ENCODE data around the gene TMEM201.

The TMEM201 gene

DNA sequence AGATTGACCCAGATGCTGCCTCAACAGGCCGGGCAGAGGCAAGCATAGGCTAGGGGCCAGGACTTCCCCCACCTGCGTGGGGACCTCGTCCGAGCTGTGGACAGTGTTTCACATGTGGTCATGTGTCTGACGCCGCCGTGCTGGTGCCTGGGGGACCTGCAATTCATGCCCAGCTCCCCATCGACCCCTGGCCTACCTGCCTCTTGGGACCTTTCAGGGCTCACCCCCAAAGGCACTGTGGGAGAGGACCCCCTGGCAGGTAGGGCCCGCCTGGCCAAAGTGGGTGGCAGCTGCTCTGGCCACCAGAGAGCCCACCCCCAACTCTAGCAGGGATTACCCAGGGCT, 4.4 kb downstream of the TMEM201 start:
- Histone ChIP-seq H3K27ac (ENCODE audit: low read depth, low read length) (no peak overlapping the region), H3K9ac (ENCODE audit: low read length) (no peak overlapping the region), H3K9me3 (ENCODE audit: insufficient read depth, low read length) (no peaks in the 10 kb centered on the region), H3K27me3 (ENCODE audit: low read length) (no peaks in the 10 kb centered on the region), H3K4me2 (ENCODE audit: low read depth, low read length, poor library complexity, severe bottlenecking) (no peak overlapping the region), H4K20me1 (ENCODE audit: low read depth, low read length) (no peaks in the 10 kb centered on the region; the same call in 1 of the 2 replicates), H2AFZ (ENCODE audit: low read depth, low read length, severe bottlenecking) (no peak overlapping the region), H3K79me2 (ENCODE audit: insufficient read depth, low read length) (peaks cover 68% of the 10 kb centered on the region), H3K9me2 (replicated peaks; ENCODE audit: insufficient read depth, low read length) (no peaks in the 10 kb centered on the region), H3K4me3 (ENCODE audit: insufficient read depth, low read length, poor library complexity, severe bottlenecking) (no peak overlapping the region), H3F3A (ENCODE audit: insufficient read depth) (no peaks in the 10 kb centered on the region), H3K36me3 (ENCODE audit: low read length) (no peaks in the 10 kb centered on the region)
- TF ChIP-seq EZH2phosphoT487 (conservative IDR thresholded peaks at IDR 0.05; ENCODE audit: low read length), result no peak
- TF ChIP-seq, protein P1, sequence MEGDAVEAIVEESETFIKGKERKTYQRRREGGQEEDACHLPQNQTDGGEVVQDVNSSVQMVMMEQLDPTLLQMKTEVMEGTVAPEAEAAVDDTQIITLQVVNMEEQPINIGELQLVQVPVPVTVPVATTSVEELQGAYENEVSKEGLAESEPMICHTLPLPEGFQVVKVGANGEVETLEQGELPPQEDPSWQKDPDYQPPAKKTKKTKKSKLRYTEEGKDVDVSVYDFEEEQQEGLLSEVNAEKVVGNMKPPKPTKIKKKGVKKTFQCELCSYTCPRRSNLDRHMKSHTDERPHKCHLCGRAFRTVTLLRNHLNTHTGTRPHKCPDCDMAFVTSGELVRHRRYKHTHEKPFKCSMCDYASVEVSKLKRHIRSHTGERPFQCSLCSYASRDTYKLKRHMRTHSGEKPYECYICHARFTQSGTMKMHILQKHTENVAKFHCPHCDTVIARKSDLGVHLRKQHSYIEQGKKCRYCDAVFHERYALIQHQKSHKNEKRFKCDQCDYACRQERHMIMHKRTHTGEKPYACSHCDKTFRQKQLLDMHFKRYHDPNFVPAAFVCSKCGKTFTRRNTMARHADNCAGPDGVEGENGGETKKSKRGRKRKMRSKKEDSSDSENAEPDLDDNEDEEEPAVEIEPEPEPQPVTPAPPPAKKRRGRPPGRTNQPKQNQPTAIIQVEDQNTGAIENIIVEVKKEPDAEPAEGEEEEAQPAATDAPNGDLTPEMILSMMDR (IDR thresholded peaks at IDR 0.05; ENCODE audit: insufficient read depth, low read length, poor library complexity, severe bottlenecking), result no peak

DNA sequence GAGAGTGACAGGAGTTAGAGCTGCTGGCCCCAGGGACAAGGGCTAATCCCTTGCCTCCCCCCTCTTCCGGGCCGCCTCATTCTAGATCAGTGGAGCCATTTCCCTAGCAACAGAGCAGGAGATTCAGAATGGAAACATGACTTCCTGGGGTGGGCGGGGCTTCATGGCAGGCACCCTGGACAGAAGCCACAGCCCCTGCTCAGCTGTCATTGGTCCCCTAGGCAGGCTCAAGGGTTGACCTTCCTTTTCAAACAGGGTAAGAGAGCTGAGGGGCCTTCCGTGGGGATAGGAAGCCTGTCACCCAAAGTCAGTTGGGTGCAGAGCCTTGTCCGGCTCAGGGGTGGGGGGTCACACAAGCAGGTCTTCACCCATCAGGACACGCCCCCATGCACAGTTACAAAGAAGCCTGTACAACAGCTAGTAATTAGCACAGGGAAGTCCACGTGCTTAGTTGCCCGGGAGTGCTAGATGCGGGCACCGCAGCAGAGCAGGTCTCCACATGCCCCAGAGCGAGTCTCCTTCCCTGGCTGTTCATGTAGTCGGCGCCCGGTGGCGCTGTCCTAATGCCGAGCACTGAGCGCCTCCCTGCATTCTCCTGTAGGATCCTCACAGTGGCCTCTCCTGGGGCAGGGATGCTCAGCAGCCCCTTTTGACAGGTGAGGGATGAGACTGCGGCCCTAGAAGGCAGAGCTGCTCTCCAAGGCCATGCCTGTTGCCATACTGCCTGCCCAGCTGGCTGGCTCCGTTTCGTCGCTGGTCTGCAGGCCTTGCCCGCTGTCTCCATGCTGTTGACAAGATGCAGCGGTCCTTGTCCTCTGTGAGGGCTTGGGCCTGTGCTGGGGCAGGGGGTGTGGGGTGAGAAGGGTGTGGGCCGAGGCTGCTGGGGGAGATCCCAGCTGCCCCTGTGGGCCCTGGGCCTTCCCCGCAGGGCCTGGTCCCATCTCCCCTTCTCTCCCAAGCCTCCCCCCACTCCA, 5.1 kb downstream of the TMEM201 start:
- TF ChIP-seq EZH2phosphoT487 (conservative IDR thresholded peaks at IDR 0.05; ENCODE audit: low read length), result no peak
- TF ChIP-seq, protein P1 (IDR thresholded peaks at IDR 0.05; ENCODE audit: insufficient read depth, low read length, poor library complexity, severe bottlenecking), result no peak
- Histone ChIP-seq H3K36me3 (ENCODE audit: low read length) (no peaks in the 10 kb centered on the region), H2AFZ (ENCODE audit: low read depth, low read length, severe bottlenecking) (no peak overlapping the region), H3K27ac (ENCODE audit: low read depth, low read length) (no peak overlapping the region), H3K9ac (ENCODE audit: low read length) (no peak overlapping the region), H3K9me2 (replicated peaks; ENCODE audit: insufficient read depth, low read length) (no peaks in the 10 kb centered on the region), H3K4me3 (ENCODE audit: insufficient read depth, low read length, poor library complexity, severe bottlenecking) (no peak overlapping the region), H4K20me1 (ENCODE audit: low read depth, low read length) (no peaks in the 10 kb centered on the region; the same call in 1 of the 2 replicates), H3K27me3 (ENCODE audit: low read length) (no peaks in the 10 kb centered on the region), H3K9me3 (ENCODE audit: insufficient read depth, low read length) (no peaks in the 10 kb centered on the region), H3F3A (ENCODE audit: insufficient read depth) (no peaks in the 10 kb centered on the region), H3K79me2 (ENCODE audit: insufficient read depth, low read length) (peaks cover 68% of the 10 kb centered on the region), H3K4me2 (ENCODE audit: low read depth, low read length, poor library complexity, severe bottlenecking) (no peak overlapping the region)

DNA sequence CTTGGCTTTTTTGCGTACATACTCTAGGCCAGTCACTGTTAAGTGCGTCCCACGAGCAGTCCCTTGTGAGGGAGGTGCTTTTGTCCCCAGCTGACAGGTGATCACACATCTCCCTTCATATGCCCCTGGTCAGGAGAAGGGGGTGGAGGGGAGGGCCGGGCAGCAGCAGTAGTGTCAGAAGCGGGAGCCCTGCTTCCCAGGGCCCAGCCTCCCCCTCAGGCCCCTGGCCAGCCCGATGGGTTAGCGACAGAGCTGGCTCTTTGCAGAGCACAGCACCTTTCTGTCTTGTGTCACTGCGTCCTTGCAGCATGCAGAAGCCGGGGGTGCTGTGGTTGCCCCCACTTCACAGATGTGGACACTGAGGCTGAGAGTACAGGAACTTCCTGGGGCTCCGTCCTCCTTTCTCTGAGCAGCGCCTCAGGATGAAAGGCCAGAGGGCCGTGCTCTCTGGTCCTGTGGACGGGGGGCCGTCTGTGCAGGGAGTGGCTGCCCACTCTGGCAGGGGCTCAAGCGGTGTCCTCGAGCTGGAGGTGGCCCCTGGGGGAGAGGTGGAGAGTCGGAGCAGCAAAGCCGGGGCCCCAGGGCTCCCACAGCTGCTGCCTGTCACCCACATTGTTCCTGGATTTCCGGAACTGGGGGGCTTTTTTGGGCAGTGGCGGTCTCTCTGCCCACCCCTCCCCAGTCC, 5.9 kb downstream of the TMEM201 start:
- Histone ChIP-seq H3K79me2 (ENCODE audit: insufficient read depth, low read length) (peaks cover 62% of the 10 kb centered on the region), H3K27ac (ENCODE audit: low read depth, low read length) (no peak overlapping the region), H2AFZ (ENCODE audit: low read depth, low read length, severe bottlenecking) (no peak overlapping the region), H3F3A (ENCODE audit: insufficient read depth) (no peaks in the 10 kb centered on the region), H3K27me3 (ENCODE audit: low read length) (no peaks in the 10 kb centered on the region), H3K9me2 (replicated peaks; ENCODE audit: insufficient read depth, low read length) (no peaks in the 10 kb centered on the region), H3K9me3 (ENCODE audit: insufficient read depth, low read length) (no peaks in the 10 kb centered on the region), H3K36me3 (ENCODE audit: low read length) (no peaks in the 10 kb centered on the region), H3K4me3 (ENCODE audit: insufficient read depth, low read length, poor library complexity, severe bottlenecking) (no peak overlapping the region), H4K20me1 (ENCODE audit: low read depth, low read length) (no peaks in the 10 kb centered on the region; the same call in 1 of the 2 replicates), H3K9ac (ENCODE audit: low read length) (no peak overlapping the region), H3K4me2 (ENCODE audit: low read depth, low read length, poor library complexity, severe bottlenecking) (no peak overlapping the region)
- TF ChIP-seq EZH2phosphoT487 (conservative IDR thresholded peaks at IDR 0.05; ENCODE audit: low read length), result no peak
- TF ChIP-seq, protein P1 (IDR thresholded peaks at IDR 0.05; ENCODE audit: insufficient read depth, low read length, poor library complexity, severe bottlenecking), result no peak
